GM23338 (cell line): Measurements from ENCODE around the gene PFN2.

Source experiments
- CREB1 ChIP-seq: fragments of 250-450 bp; sonication (Bioruptor Pico); IDR thresholded peaks from 2 replicates; pipeline ENCODE4 v1.5.0; 2020; ENCODE audit warnings: low read depth, mild to moderate bottlenecking, moderate library complexity
- CTCF ChIP-seq, 2 experiments: fragments of 200-600 bp in 1 of 2; sonication (generic) in 1 of 2; conservative IDR thresholded peaks; 2 replicates each; pipeline versions ENCODE4 v1.5.1 to v1.6.1; 2016 to 2017; ENCODE audit warnings: antibody characterized with exemption in 2 of 2, low read depth in 2 of 2, mild to moderate bottlenecking in 2 of 2, moderate library complexity in 1 of 2
- EZH2 ChIP-seq: fragments of 200-600 bp; sonication (generic); IDR thresholded peaks from one replicate; pipeline ENCODE4 v1.8.0; 2017; ENCODE audit warnings: antibody characterized with exemption, mild to moderate bottlenecking, low read depth; ENCODE audit not compliant: unreplicated experiment
- EZH2phosphoT487 ChIP-seq: fragments of 200-600 bp; sonication (generic); IDR thresholded peaks from one replicate; pipeline ENCODE4 v1.8.1; 2018; ENCODE audit warnings: antibody characterized with exemption; ENCODE audit not compliant: unreplicated experiment
- POLR2AphosphoS5 ChIP-seq: IDR thresholded peaks from 2 replicates; pipeline ENCODE4 v1.6.1; 2016; ENCODE audit warnings: antibody characterized with exemption, low read depth
- REST ChIP-seq: IDR thresholded peaks from one replicate; pipeline ENCODE4 v1.6.1; 2018; ENCODE audit warnings: antibody characterized with exemption; ENCODE audit not compliant: unreplicated experiment

- TF ChIP-seq REST (no peak), EZH2 (no peak), POLR2AphosphoS5 (peak; percentile 53; the same call in 1 of the 2 replicates), CTCF (conservative IDR thresholded peaks at IDR 0.05; ENCODE audit: low read depth in 2 of 2) (no peak), EZH2phosphoT487 (no peak), CREB1 (no peak)
Observed at GRCh38 chr3:149971403-149972075, 844 bp upstream of the PFN2 start.
